COLO829 (cell line): Measurements from ENCODE around the gene SLC1A6.
"Not testable (repeated sequence)": the region's sequence is repeated elsewhere in the genome, so short reads cannot be mapped to it uniquely, and the experiment has no call there.

Experiments used
- DNase-seq: peaks from one replicate; pipeline ENCODE4 v3.0.0; 2012; ENCODE audit warnings: low spot score

Gene SLC1A6

DNA sequence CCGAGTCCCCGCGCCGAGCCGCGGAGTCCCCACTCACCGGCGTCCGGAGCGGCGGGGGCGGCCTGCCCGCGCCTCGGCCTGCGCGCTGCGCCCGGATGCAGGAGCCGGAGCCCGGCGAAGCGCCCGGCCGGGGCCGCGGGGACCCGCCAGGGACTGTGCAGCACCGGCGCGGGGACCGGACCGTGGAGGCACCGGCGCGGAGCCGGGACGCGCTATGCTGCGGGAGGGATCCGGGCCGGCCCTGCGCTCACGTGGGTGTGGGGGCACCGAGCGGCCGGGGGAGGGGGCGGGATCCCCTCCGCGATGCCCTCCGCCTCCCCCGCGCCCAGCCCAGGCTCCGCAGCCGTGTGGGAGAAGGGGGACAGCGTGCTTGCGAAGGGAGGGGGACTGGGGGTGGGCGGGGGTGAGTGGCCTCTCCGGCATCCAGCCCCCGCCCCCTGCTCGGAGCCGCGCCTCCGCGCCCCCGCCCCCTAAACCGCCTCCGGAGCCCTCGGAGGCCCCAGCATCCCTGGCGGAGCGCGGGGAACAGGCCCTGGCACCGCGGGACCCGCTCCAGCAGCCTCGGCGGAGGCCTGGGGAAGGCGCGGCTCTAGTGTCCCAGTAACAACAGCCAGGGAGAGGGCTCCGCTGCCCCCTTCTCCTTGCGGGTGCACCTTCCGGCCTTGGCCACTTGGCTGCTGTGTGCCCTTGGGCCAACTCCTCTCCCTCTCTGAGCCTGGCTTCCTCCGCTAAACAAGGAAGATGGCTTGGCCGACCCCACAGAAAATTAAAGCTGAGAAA is at the start of gene SLC1A6:
Gene SLC1A6 (minus strand): TSS at position 389 of the 780 bp plus-strand sequence. CDS start 6,954 bp downstream, outside the sequence.
- DNase-seq: no peak

DNA sequence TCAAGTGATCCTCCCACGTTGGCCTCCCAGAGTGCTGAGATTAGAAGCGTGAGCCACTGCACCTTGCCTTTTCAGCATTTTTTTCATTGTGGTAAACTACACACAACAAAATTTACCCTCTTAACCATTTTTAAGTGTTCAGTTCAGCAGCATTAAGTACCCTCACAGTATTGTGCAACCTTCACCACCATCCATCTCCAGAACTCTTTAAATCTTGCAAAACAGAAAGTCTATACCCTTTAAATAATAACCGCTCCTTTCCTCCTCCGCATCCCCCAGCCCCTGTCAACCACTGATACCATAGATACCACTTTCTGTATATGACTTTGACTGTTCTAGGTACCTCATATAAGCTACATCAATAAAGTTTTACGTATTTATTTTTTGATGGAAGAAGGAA is 48.8 kb upstream of the SLC1A6 start:
- no peak for DNase-seq

GRCh38 chr19:15025217-15025616 is 45.6 kb upstream of the SLC1A6 start:
- peak; percentile 13 for DNase-seq

DNA sequence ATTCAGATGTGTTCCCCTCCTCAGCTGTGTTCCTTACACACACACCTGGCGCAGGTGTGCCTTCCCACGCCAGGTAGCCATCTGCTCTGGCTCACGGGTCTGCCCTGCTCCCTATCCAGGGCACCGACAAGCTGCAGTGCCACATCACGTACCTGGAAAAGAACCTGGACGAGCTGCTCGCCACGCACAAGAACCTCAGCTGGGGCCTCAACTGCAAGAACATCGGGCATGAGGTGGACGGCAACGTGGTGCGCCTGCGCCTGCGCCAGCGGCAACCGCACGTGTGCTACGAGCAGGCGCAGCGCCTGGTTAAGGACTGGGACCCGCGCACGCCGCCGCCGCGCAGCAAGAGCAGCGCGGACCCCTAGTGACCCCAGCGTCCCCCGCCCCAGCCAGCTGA is 43.1 kb upstream of the SLC1A6 start:
- DNase-seq: no peak

GRCh38 chr19:15021286-15022007 is 41.8 kb upstream of the SLC1A6 start:
- no peak for DNase-seq

- not testable (repeated sequence) for DNase-seq
These were observed 39.2 kb upstream of the SLC1A6 start for GRCh38 chr19:15018836-15019235.

DNA sequence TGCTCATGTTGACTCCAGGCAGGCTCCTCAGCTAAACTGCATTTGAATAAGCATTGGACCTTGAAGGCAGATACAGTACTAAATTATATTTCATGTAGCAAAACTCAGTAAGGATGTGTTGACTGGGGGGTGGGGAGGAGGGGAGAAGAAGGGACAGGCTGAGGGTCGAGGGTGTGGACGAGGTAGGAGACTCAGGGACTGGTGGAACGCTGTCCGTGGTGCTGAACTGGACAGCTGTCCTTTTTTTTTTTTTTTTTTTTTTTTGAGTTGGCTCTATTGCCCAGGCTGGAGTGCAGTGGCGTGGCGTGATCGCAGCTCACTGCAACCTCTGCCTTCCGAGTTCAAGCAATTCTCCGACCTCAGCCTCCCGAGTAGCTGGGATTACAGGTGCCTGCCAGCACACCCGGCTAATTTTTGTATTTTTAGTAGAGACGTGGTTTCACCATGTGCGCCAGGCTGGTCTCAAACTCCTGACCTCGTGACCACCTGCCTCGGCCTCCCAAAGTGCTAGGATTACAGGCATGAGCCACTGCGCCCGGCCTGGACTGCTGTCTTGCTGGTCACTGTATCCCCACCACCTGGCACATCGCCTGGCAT is 36.4 kb upstream of the SLC1A6 start:
- DNase-seq: peak; percentile 11

- no peak for DNase-seq
These were observed 34.9 kb upstream of the SLC1A6 start for GRCh38 chr19:15014579-15014978.

DNA sequence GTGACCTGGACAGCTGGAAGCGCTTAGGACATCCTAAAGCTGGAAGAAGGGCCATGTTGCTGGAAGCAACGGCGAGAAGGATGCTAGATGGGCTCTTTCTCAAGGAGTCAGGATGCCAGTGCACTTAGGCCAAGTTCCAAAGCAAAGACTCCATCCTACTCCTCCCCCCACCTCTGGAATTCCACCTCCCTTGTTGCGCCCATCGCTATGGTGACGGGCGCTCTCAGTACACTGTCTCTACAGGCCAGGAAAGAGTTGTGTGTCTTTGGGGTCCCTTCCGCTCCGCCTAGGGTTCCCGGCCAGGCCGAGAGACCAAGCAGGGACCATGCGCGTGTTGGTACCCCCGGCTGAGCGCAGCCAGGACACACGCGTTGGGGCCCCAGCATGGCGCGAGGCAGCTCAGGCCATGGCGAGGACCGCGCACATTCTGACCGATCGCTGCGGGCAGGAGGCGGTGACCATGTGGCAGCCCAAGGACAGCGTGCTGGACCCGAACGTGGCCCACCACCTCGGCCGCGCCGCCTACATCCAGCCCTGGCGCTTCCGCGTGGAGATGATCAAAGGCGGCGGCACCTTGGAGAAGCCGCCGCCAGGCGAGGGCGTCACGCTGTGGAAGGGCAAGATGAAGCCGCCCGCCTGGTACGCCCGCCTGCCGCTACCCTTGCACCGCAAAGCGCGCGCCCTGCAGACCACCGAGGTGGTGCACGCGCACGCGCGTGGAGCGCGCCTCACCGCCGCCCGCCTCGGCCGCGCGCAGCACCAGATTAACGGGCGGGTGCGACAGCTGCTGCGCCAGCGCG is 31.0 kb upstream of the SLC1A6 start:
- DNase-seq: no peak

GRCh38 chr19:15008308-15008707 is 28.6 kb upstream of the SLC1A6 start:
- no peak for DNase-seq

DNA sequence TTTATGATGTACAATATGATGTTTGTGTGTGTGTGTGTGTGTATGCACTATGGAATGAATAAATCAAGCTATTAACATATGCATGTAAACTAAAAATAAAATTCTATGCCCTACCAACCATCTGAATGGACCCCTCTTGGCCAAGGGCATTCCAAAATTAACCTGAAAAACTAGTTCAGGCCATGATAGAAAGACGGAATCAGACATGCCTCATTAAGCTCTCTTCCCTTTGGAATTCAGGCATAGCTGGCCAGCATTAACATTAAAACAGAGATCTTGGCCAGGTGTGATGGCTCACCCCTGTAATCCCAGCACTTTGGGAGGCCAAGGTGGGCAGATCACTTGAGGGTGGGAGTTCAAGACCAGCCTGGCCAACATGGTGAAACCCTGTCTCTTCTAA is 18.3 kb upstream of the SLC1A6 start:
- no peak for DNase-seq

GRCh38 chr19:14992780-14993179 is 13.1 kb upstream of the SLC1A6 start:
- no peak for DNase-seq

GRCh38 chr19:14985133-14985532 is 5.5 kb upstream of the SLC1A6 start:
- DNase-seq: no peak

DNA sequence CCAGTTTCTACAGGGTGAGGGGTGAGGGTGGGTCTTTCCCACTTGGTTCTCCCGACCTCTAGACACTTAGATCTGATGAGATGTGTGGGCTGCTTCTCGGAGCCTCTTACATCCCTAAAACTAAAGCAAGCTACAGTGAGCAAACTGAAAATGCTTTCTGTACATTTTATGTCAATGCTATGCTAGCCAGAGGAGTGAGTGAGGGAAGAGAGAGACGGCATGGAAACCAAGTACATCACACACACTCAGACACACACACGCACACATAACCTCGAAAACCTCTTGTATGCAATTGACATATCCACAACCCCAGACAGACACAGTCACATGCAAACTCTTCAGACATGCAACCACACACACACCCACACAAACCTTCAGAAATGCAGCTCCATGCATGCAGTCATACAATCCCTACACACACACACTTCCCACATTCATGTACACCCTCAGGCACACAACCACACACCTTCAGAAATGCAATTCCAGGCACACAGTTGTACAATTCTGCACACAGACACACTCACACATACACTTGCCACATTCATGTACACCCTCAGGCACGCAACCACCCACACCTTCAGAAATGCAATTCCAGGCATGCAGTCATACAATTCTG is 1.4 kb downstream of the SLC1A6 start:
- DNase-seq: no peak

DNA sequence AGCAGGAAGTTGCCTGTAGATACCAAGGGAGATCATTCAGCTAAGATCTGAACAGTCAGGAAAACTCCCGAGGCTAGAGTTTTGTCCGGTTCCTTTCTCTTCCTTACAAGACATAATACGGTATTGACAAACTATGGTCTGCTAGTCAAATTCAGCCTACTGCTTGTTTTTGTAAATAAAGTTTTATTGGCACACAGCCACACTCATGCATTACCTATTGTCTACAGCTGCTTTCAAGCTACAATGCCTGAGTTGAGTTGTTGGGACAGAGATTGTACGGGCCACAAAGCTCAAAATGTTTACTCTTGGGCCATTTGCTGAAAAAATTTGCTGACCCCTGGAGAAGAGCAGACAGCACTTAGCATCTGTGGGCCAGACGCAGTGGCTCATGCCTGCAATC is 2.5 kb downstream of the SLC1A6 start:
- no peak for DNase-seq

- no peak for DNase-seq
These were observed 5.2 kb downstream of the SLC1A6 start for GRCh38 chr19:14974488-14974887.

DNA sequence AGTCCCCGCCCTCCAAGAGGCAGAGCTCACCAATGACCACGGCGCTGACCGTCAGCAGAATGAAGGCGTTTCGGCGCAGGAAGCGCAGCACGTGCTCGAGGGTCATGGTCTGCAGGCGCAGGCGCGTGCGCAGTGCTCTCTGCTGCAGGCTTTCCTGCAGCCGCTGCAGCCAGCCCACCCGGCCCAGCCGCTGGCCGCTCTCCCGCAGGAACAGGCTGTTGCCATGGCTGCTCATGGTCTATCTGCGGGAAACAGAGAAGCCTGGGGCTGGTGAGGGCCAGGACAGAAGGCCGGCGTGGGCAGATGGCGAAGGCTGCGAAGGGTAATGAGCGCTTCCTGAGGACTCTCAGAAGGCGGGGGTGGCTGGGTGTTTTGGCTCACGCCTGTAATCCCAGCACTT is 7.0 kb downstream of the SLC1A6 start:
- peak; percentile 6 for DNase-seq

GRCh38 chr19:14971474-14971873 is 8.2 kb downstream of the SLC1A6 start:
- no peak for DNase-seq

DNA sequence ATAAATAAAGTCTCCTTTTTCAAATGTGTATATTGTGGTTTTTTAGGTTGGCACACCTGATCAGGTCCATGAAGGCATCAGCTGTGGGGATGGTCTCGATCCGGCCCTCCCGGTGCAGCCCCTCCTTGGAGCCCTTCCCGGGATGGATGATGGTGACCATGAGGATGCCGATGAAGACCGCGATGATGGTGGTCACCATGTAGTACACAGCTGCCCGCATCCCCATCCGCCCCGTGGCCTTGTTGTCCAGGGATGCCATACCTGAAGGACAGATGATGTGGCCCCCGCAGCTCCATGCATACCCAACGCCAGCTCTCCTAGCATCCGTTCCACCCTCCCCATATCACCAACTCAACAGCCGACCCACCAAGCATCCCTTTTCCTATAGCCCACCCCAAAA is 11.4 kb downstream of the SLC1A6 start:
- no peak for DNase-seq

DNA sequence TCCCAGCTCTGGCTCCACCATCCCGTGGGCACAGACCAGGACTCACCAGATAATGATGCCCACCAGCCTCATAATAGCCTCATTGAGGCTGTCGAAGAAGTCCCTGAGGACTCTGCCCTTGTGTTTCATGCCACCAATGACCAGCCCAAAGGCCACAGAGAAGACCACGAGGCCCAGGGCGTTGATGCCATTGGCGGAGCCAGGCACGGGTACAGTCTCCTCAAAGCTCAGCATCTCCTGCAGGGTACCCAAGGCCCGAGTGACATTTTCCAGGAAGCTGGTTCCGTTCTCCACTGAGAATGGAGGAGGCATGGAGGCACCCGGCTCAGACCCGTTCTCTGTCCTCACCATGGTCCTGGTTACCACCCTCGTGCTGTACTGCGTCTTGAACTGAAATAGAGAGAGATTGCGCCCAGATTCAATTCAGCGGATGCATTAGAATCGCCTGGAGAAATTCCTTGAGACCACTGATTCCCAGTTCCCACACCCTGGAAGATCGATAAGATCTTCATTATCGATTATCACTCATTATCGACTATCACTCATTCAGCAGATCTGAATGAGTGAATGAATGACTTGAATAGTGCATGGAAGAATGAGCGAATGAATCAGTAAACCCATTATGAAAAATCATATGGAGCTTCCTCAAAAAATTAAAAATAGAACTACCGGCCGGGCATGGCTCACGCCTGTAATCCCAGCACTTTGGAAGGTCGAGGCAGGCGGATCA is 17.5 kb downstream of the SLC1A6 start:
- DNase-seq: no peak

- no peak for DNase-seq
These were observed 20.4 kb downstream of the SLC1A6 start for GRCh38 chr19:14959263-14959662.
